Right lobe of liver (tissue), 4 donors: ENCODE measurements around the gene AHNAK.
"Not testable (repeated sequence)": the region's sequence is repeated elsewhere in the genome, so short reads cannot be mapped to it uniquely, and the experiment has no call there.

Experiments used
- POLR2A ChIP-seq: fragments of 450-650 bp; IDR thresholded peaks from one replicate; pipeline ENCODE4 v1.6.1; 2017; ENCODE audit warnings: antibody characterized with exemption, mild to moderate bottlenecking
- TF ChIP-seq, protein P1 (sequence below), 4 donors: fragments of 200-600 bp in 3 of 4; fragments of 450-650 bp in 1 of 4; IDR thresholded peaks; one replicate each; pipeline versions ENCODE4 v1.5.1 to v1.8.0; 2016 to 2022; ENCODE audit warnings: antibody characterized with exemption in 4 of 4, mild to moderate bottlenecking in 2 of 4
- donor health status: DM: no; HTN: no; CAD: no.
- donor health status: DM: no; HTN: no; CAD: no.
- donor health status: DM: no; HTN: yes; CAD: no.

DNA sequence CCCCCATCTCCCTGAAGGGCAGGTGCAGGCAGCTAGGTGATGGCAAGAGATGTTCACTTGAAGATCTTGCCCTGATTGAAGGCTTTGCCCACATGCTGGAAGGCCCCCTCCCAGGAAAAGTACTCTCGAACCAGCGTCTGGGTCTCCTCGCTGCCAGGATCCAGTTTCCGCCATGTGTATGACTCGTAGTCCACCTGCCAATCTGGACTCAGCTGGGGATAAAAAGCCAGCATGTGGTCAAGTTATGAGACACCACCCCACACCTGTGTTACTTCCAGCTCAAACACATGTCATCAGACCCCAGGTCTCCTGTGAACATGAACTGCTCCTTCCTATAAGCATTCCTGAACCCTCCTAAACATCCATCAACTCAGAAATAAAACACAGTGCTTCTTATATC lies 13.0 kb upstream of the AHNAK start:
- TF ChIP-seq, protein P1, sequence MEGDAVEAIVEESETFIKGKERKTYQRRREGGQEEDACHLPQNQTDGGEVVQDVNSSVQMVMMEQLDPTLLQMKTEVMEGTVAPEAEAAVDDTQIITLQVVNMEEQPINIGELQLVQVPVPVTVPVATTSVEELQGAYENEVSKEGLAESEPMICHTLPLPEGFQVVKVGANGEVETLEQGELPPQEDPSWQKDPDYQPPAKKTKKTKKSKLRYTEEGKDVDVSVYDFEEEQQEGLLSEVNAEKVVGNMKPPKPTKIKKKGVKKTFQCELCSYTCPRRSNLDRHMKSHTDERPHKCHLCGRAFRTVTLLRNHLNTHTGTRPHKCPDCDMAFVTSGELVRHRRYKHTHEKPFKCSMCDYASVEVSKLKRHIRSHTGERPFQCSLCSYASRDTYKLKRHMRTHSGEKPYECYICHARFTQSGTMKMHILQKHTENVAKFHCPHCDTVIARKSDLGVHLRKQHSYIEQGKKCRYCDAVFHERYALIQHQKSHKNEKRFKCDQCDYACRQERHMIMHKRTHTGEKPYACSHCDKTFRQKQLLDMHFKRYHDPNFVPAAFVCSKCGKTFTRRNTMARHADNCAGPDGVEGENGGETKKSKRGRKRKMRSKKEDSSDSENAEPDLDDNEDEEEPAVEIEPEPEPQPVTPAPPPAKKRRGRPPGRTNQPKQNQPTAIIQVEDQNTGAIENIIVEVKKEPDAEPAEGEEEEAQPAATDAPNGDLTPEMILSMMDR (IDR thresholded peaks at IDR 0.05), result not testable (repeated sequence)
- TF ChIP-seq POLR2A, result not testable (repeated sequence)
